DOHH2 (cell line): ENCODE measurements around the gene ANO10.

ENCODE experiments used
- CTCF ChIP-seq: fragments of 200-600 bp; sonication (generic); IDR thresholded peaks from one replicate; pipeline ENCODE4 v1.5.1; 2014; ENCODE audit warnings: antibody characterized with exemption, mild to moderate bottlenecking, low read depth, low read length; ENCODE audit not compliant: poor library complexity, severe bottlenecking
- EZH2phosphoT487 ChIP-seq: fragments of 200-600 bp; sonication (generic); IDR thresholded peaks from 2 replicates; pipeline ENCODE4 v1.6.1; 2017; ENCODE audit warnings: borderline replicate concordance, mild to moderate bottlenecking, antibody characterized with exemption, low read length, moderate library complexity, mixed read lengths

- TF ChIP-seq CTCF (no peak), EZH2phosphoT487 (no peak)
These were observed 290.4 kb downstream of the ANO10 start for GRCh38 chr3:43331381-43331780.
